Large intestine (tissue), 12 donors: ENCODE data around the gene COL18A1. TPM values are rescaled to one million over a fixed set of nuclear protein-coding genes. Genes with fewer than 3 reads are reported as not detected.

Source experiments
- DNase-seq, 2 donors: peaks; one replicate each; pipeline versions ENCODE4 v3.0.0 to v3.0.0-alpha.2; 2013
- H3K27ac ChIP-seq: one replicate; pipeline ENCODE4 v1.5.1; 2013; ENCODE audit warnings: low read length
- H3K27me3 ChIP-seq: 2 replicates; pipeline ENCODE4 v1.6.1; 2013; ENCODE audit warnings: low read length; ENCODE audit not compliant: control insufficient read depth, insufficient read depth
- H3K36me3 ChIP-seq: 2 replicates; pipeline ENCODE4 v1.6.1; 2013; ENCODE audit warnings: low read length; ENCODE audit not compliant: control insufficient read depth, insufficient read depth
- H3K4me1 ChIP-seq: one replicate; pipeline ENCODE4 v1.6.1; 2013; ENCODE audit warnings: low read length; ENCODE audit not compliant: control insufficient read depth, insufficient read depth
- H3K4me3 ChIP-seq: one replicate; pipeline ENCODE4 v1.5.1; 2013; ENCODE audit warnings: low read length
- H3K9me3 ChIP-seq: one replicate; pipeline ENCODE4 v1.6.1; 2013; ENCODE audit warnings: mild to moderate bottlenecking, low read depth, low read length, moderate library complexity; ENCODE audit not compliant: control insufficient read depth
- WGBS: methylation state at CpG from one replicate; pipeline ENCODE4 v1.1.5; 2013; ENCODE audit warnings: low lambda C conversion rate; ENCODE audit not compliant: insufficient coverage; 5-methylcytosine and 5-hydroxymethylcytosine counted together
- long read RNA-seq, 11 donors: transcript quantifications; one replicate each; lab custom pipeline, GENCODE V29; 2026
- polyA plus RNA-seq: library from polyadenylated mRNA; unstranded; fragments of 120-200 nt; gene quantifications from one replicate; pipeline ENCODE4 v1.2.1, GENCODE V29; 2013

The COL18A1 gene
- polyA plus RNA-seq, result 44.4 TPM
- long read RNA-seq, donor 1, full-length matches to known transcripts, result 1 of 18 reads
- long read RNA-seq, donor 1, partial matches to known transcripts, result 17 of 18 reads
- long read RNA-seq, donor 1, other reads (novel, unspliced or antisense), result 0 of 18 reads
- long read RNA-seq, donor 2, full-length matches to known transcripts, result 2 of 44 reads
- long read RNA-seq, donor 2, partial matches to known transcripts, result 42 of 44 reads
- long read RNA-seq, donor 2, other reads (novel, unspliced or antisense), result 0 of 44 reads
- long read RNA-seq, donor 3, partial matches to known transcripts, result 16 of 16 reads
- long read RNA-seq, donor 3, other reads (novel, unspliced or antisense), result 0 of 16 reads
- long read RNA-seq, donor 4, result 0 reads
- long read RNA-seq, donor 5, partial matches to known transcripts, result 12 of 12 reads
- long read RNA-seq, donor 5, other reads (novel, unspliced or antisense), result 0 of 12 reads
- long read RNA-seq, donor 6, partial matches to known transcripts, result 19 of 19 reads
- long read RNA-seq, donor 6, other reads (novel, unspliced or antisense), result 0 of 19 reads
- long read RNA-seq, donor 7, partial matches to known transcripts, result 8 of 8 reads
- long read RNA-seq, donor 7, other reads (novel, unspliced or antisense), result 0 of 8 reads
- long read RNA-seq, donor 8, partial matches to known transcripts, result 22 of 23 reads
- long read RNA-seq, donor 8, other reads (novel, unspliced or antisense), result 0 of 23 reads
- long read RNA-seq, donor 9, partial matches to known transcripts, result 17 of 18 reads
- long read RNA-seq, donor 9, other reads (novel, unspliced or antisense), result 0 of 18 reads
- long read RNA-seq, donor 10, partial matches to known transcripts, result 7 of 7 reads
- long read RNA-seq, donor 10, other reads (novel, unspliced or antisense), result 0 of 7 reads
- long read RNA-seq, donor 11, partial matches to known transcripts, result 23 of 23 reads
- long read RNA-seq, donor 11, other reads (novel, unspliced or antisense), result 0 of 23 reads

- no CpG with 5 or more reads among the region's 69 CpGs for WGBS
Observed at GRCh38 chr21:45404730-45405270, at the start of gene COL18A1. Gene COL18A1, plus strand, starts transcription at chr21:45405165. Its CDS starts 66 bp downstream, at chr21:45405231.

GRCh38 chr21:45355573-45355972 is 49.4 kb upstream of the COL18A1 start:
- no CpG with 5 or more reads among the region's 14 CpGs for WGBS
- no peak for DNase-seq
- no peaks in the 10 kb centered on the region for H3K36me3 ChIP-seq
- H3K4me1 ChIP-seq, result peaks cover 19% of the 10 kb centered on the region
- H3K4me3 ChIP-seq, result no peak overlapping the region
- H3K27me3 ChIP-seq, result no peaks in the 10 kb centered on the region
- no peak overlapping the region for H3K27ac ChIP-seq
- H3K9me3 ChIP-seq, result peaks cover 9% of the 10 kb centered on the region

More at GRCh38 chr21:45404730-45405270, at the start of gene COL18A1:
- Histone ChIP-seq H3K27me3 (peaks cover 46% of the 10 kb centered on the region), H3K4me3 (peak within 1 kb of the TSS; percentile 48), H3K27ac (no peak within 1 kb of the TSS), H3K4me1 (peaks cover 6% of the 10 kb centered on the region), H3K36me3 (no peaks in the 10 kb centered on the region), H3K9me3 (peaks cover 13% of the 10 kb centered on the region)
- peak in 1 of 2 donors; percentile 56 for DNase-seq

DNA sequence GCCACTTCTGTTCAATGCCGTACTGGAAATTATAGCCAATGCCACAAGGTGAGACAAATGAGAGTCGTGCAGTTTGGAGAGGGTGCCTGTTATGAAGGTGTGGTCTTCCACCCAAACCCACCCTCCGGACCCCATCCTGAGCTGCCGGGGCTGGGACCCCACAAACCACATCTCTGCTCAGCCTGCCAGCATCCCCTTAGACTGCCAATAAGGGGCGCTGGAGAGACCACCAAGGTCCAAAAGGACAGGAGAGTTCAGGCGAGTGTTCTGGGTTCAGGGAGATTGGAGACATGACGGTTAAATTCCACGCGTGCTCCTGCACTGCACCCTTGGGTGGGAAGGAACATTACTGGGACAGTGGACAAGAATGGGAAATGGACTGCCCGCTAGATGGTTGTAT is 48.7 kb upstream of the COL18A1 start:
- no peaks in the 10 kb centered on the region for H3K36me3 ChIP-seq
- H3K4me1 ChIP-seq, result peaks cover 19% of the 10 kb centered on the region
- H3K9me3 ChIP-seq, result peaks cover 9% of the 10 kb centered on the region
- H3K27ac ChIP-seq, result peak overlapping the region; percentile 50
- DNase-seq, result no peak
- WGBS, result 80% methylated on average over 1 of the region's 10 CpGs
- H3K4me3 ChIP-seq, result no peak overlapping the region
- H3K27me3 ChIP-seq, result no peaks in the 10 kb centered on the region

DNA sequence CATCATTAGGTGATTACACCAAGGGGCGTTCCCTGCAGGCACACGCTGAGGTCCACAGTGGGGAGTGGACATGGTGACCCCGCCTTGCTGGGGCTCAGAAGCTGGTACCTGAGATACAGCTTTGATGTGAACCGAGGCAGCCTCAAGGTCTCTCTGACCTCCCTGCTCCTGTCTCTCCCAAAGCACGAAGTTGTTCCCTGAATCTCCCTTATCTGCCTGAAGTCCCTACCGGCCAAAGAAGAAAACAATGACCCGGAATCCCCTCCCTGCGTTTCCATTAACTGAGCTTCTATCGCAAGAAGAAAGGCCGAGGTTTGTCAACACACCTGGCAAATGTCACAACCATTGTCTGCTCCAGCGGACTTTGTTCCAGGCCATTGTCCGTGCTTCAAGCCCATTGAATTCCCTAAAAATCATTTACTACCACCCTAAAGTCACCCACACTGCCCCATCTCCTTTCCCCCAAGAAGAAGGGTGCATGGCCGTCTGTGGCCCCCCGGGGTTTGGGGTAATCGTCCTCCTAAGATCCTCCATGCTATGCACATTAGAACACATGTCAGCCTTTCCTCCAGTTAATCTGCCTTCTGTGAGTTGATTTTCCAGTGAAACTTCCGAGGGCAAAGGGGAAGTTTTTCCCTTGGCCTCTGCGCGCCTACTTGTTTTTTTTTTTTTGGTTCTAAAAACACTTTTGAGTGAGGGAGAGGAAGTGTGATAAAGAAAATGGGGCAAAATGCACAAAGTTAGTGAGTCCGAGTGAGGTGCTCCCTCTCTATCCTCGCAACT is 48.1 kb upstream of the COL18A1 start:
- no peaks in the 10 kb centered on the region for H3K36me3 ChIP-seq
- WGBS, result 60% methylated on average over 1 of the region's 20 CpGs
- DNase-seq, result peak; percentile 47 to 88
- no peak overlapping the region for H3K4me3 ChIP-seq
- peaks cover 9% of the 10 kb centered on the region for H3K9me3 ChIP-seq
- peaks cover 19% of the 10 kb centered on the region for H3K4me1 ChIP-seq
- peak overlapping the region; percentile 50 for H3K27ac ChIP-seq
- no peaks in the 10 kb centered on the region for H3K27me3 ChIP-seq

GRCh38 chr21:45357436-45358260 is 47.3 kb upstream of the COL18A1 start:
- no peaks in the 10 kb centered on the region for H3K27me3 ChIP-seq
- peaks cover 19% of the 10 kb centered on the region for H3K4me1 ChIP-seq
- no peaks in the 10 kb centered on the region for H3K36me3 ChIP-seq
- no peak overlapping the region for H3K4me3 ChIP-seq
- peaks cover 9% of the 10 kb centered on the region for H3K9me3 ChIP-seq
- H3K27ac ChIP-seq, result no peak overlapping the region
- DNase-seq, result peak in 1 of 2 donors; percentile 42
- WGBS, result no CpG with 5 or more reads among the region's 41 CpGs

DNA sequence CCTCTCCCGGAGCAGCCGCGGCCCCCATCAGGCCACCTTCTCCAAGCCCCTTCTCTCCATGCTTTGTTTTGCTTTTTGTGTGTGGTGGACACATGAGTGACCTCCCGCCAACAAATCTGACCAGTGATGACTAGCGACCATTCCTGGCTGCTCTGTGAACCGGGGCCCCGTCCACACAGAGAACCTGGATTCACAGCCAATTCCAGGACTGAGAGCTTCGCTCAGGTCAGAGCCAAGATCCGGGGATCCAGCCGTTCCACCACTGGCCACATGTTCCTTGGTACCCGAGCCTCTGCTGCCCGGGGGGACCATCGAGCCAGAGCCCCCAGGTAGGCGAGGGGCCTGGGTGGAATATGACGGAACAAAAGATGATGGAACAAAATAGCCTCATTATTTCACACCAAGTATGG is 46.7 kb upstream of the COL18A1 start:
- no peaks in the 10 kb centered on the region for H3K27me3 ChIP-seq
- no peak overlapping the region for H3K4me3 ChIP-seq
- H3K4me1 ChIP-seq, result peaks cover 19% of the 10 kb centered on the region
- no peak for DNase-seq
- H3K9me3 ChIP-seq, result peaks cover 9% of the 10 kb centered on the region
- no peak overlapping the region for H3K27ac ChIP-seq
- no CpG with 5 or more reads among the region's 15 CpGs for WGBS
- no peaks in the 10 kb centered on the region for H3K36me3 ChIP-seq

- peaks cover 9% of the 10 kb centered on the region for H3K9me3 ChIP-seq
- WGBS, result no CpG with 5 or more reads among the region's 13 CpGs
- no peaks in the 10 kb centered on the region for H3K36me3 ChIP-seq
- H3K27me3 ChIP-seq, result no peaks in the 10 kb centered on the region
- no peak overlapping the region for H3K4me3 ChIP-seq
- DNase-seq, result no peak
- H3K27ac ChIP-seq, result no peak overlapping the region
- H3K4me1 ChIP-seq, result peaks cover 22% of the 10 kb centered on the region
Observed at GRCh38 chr21:45358711-45359310, 46.2 kb upstream of the COL18A1 start.

DNA sequence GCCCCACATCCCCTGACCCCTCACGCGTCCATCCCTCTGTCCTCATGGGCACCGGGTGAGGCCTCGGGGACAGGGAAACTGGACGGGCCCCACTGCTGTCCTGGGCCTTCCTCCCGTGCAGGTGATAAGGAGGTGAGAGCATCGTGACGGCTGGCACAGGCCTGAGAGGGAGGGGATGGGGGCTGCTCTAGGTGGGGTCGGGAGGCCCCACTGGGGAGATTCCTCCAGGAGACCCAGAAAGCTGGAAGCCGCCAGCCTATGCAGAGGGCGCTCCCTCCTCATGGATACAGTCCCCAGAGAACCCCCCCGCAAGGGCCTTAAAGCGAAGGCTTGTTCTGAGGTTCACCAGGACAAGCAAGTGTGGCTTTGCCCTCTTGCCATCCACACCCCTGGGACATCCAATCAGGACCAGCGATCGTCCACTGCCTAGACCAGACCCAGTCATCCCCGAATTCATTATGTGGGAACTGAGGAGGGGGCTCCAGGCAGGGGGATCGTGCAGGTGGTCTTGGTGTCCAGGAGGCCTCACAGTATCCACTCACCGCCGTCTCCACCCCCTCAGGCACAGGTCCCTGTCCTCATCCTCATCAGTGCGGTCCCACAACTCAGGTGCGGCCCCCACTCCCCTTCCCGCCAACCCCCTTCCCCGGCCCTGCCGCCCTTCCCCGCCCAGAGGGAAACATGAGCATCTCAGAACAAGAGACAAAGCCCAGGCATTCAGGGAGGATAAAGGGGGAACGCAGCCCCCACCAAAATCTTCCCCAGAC is 45.3 kb upstream of the COL18A1 start:
- no CpG with 5 or more reads among the region's 26 CpGs for WGBS
- no peak for DNase-seq
- Histone ChIP-seq H3K9me3 (peaks cover 9% of the 10 kb centered on the region), H3K4me1 (peaks cover 24% of the 10 kb centered on the region), H3K27ac (no peak overlapping the region), H3K27me3 (no peaks in the 10 kb centered on the region), H3K4me3 (no peak overlapping the region), H3K36me3 (no peaks in the 10 kb centered on the region)
